ENCODE data around the gene MEIS2. TPM values are rescaled to one million over a fixed set of nuclear protein-coding genes. Genes with fewer than 3 reads are reported as not detected.

MEIS2 gene
- total and polyA plus RNA-seq, 12 donors: 21.1 to 64.5 (median 48.5) TPM

- Histone ChIP-seq H3K4me1 (no peaks in the 10 kb centered on the region), H3K27ac (no peak overlapping the region), H3K9me3 (no peaks in the 10 kb centered on the region), H3K4me3 (no peak overlapping the region), H3K27me3 (no peaks in the 10 kb centered on the region), H3K36me3 (no peaks in the 10 kb centered on the region)
- TF ChIP-seq CTCF (IDR thresholded peaks at IDR 0.05): no peak
- intact Hi-C loops (cut with DNase I): no loop called here
- DNase-seq (no peak), ATAC-seq (no peak)
- WGBS, 2 donors: 33 to 44% methylated on average over 5 of the region's 5 CpGs
These were observed 259.2 kb downstream of the MEIS2 start for GRCh38 chr15:36841193-36841592.

Small RNA genes within 50 kb of the gene (microRNA-seq; reads per million reads assigned to microRNA genes)
- gene MIR8063: 0 reads per million in 2 donors

Data from heart right ventricle (tissue), 16 donors.